ENCODE results near the gene PRSS57. TPM values are rescaled to one million over a fixed set of nuclear protein-coding genes. Genes with fewer than 3 reads are reported as not detected.

The PRSS57 gene
- total RNA-seq, 6 experiments from 2014 or later, result 0.20 TPM; not detected in 5

- ATAC-seq, result peak; percentile 11 to 51 (median 41)
- H3K27ac ChIP-seq, result no peak overlapping the region
- intact Hi-C loops (cut with DNase I), result loop anchor here in 1 of 2 donors (10.0 kb wide), 1 partner anchor 145 kb away; no protein-coding TSS in a partner anchor
Observed at GRCh38 chr19:739998-740715, 44.9 kb upstream of the PRSS57 start.

GRCh38 chr19:738509-739128, 43.4 kb upstream of the PRSS57 start:
- no peak overlapping the region for H3K4me3 ChIP-seq
- intact Hi-C loops (cut with DNase I), result loop anchor here in 1 of 2 donors (10.0 kb wide), 1 partner anchor 144 kb away; no protein-coding TSS in a partner anchor
- peak; percentile 7 to 49 (median 14) for ATAC-seq

More at GRCh38 chr19:739998-740715, 44.9 kb upstream of the PRSS57 start:
- H3K27me3 ChIP-seq, result no peaks in the 10 kb centered on the region
- 39% methylated on average over 6 of the region's 36 CpGs for WGBS (ENCODE audit: insufficient coverage, low coverage, low lambda C conversion rate, missing lambda C conversion rate)
- no peak for TF ChIP-seq POLR2A (IDR thresholded peaks at IDR 0.05)
- TF ChIP-seq, protein P1, sequence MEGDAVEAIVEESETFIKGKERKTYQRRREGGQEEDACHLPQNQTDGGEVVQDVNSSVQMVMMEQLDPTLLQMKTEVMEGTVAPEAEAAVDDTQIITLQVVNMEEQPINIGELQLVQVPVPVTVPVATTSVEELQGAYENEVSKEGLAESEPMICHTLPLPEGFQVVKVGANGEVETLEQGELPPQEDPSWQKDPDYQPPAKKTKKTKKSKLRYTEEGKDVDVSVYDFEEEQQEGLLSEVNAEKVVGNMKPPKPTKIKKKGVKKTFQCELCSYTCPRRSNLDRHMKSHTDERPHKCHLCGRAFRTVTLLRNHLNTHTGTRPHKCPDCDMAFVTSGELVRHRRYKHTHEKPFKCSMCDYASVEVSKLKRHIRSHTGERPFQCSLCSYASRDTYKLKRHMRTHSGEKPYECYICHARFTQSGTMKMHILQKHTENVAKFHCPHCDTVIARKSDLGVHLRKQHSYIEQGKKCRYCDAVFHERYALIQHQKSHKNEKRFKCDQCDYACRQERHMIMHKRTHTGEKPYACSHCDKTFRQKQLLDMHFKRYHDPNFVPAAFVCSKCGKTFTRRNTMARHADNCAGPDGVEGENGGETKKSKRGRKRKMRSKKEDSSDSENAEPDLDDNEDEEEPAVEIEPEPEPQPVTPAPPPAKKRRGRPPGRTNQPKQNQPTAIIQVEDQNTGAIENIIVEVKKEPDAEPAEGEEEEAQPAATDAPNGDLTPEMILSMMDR (IDR thresholded peaks at IDR 0.05), result no peak
- H3K4me3 ChIP-seq, result no peak overlapping the region
- DNase-seq, result peak in 1 of 3 donors; percentile 49
- no peaks in the 10 kb centered on the region for H3K36me3 ChIP-seq
- no peaks in the 10 kb centered on the region for H3K9me3 ChIP-seq
- peaks cover 0 to 4% (median 0%) of the 10 kb centered on the region in 4 donors for H3K4me1 ChIP-seq

GRCh38 chr19:737591-738093, 42.4 kb upstream of the PRSS57 start:
- H3K27me3 ChIP-seq, result no peaks in the 10 kb centered on the region
- DNase-seq (no peak), ATAC-seq (peak; percentile 40 to 54 (median 42))
- peaks cover 0 to 4% (median 0%) of the 10 kb centered on the region in 4 donors for H3K4me1 ChIP-seq
- H3K36me3 ChIP-seq, result no peaks in the 10 kb centered on the region
- TF ChIP-seq, protein P1 (IDR thresholded peaks at IDR 0.05), result peak; percentile 32 to 40 (median 38)
- TF ChIP-seq POLR2A (IDR thresholded peaks at IDR 0.05), result no peak
- 51% methylated on average over 19 of the region's 22 CpGs for WGBS (ENCODE audit: insufficient coverage, low coverage, low lambda C conversion rate, missing lambda C conversion rate)
- no peaks in the 10 kb centered on the region for H3K9me3 ChIP-seq
- H3K27ac ChIP-seq, result no peak overlapping the region
- intact Hi-C loops (cut with DNase I), result loop anchor here in 1 of 2 donors (10.0 kb wide), 1 partner anchor 143 kb away; no protein-coding TSS in a partner anchor
- no peak overlapping the region for H3K4me3 ChIP-seq

More at GRCh38 chr19:738509-739128, 43.4 kb upstream of the PRSS57 start:
- DNase-seq, result no peak
- no peaks in the 10 kb centered on the region for H3K27me3 ChIP-seq
- H3K27ac ChIP-seq, result no peak overlapping the region
- 31% methylated on average over 2 of the region's 23 CpGs for WGBS (ENCODE audit: insufficient coverage, low coverage, low lambda C conversion rate, missing lambda C conversion rate)
- no peak for TF ChIP-seq POLR2A (IDR thresholded peaks at IDR 0.05)
- TF ChIP-seq, protein P1 (IDR thresholded peaks at IDR 0.05), result no peak
- no peaks in the 10 kb centered on the region for H3K9me3 ChIP-seq
- no peaks in the 10 kb centered on the region for H3K36me3 ChIP-seq
- peaks cover 0 to 4% (median 0%) of the 10 kb centered on the region in 4 donors for H3K4me1 ChIP-seq

DNA sequence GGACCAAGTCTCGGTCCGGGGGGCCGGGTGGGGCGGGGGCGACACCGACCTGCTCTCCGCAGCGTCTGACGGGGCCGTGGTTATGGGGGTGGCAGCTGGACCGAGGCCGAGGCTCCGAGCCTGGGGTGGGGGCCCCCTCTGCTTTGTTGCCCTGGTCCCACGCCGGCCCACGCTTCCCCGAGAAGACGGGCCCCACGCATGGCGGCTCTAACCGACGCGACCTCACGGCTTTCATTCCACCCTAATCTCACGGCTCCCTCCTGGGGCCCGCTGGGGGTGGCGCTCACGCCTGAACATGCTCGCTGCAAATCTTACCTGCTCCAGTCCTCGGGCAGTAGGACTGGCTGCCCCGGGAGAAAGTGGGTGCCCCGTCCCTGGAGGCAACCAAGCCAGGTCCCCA, 40.9 kb upstream of the PRSS57 start:
- no peak overlapping the region for H3K27ac ChIP-seq
- 90% methylated on average over 8 of the region's 32 CpGs for WGBS (ENCODE audit: insufficient coverage, low coverage, low lambda C conversion rate, missing lambda C conversion rate)
- H3K9me3 ChIP-seq, result no peaks in the 10 kb centered on the region
- intact Hi-C loops (cut with DNase I), result loop anchor here in 1 of 2 donors (10.0 kb wide), 1 partner anchor 141 kb away; no protein-coding TSS in a partner anchor
- H3K4me1 ChIP-seq, result peaks cover 0 to 4% (median 0%) of the 10 kb centered on the region in 4 donors
- H3K4me3 ChIP-seq, result no peak overlapping the region
- ATAC-seq, result no peak
- no peaks in the 10 kb centered on the region for H3K27me3 ChIP-seq
- H3K36me3 ChIP-seq, result no peaks in the 10 kb centered on the region
- no peak for TF ChIP-seq POLR2A (IDR thresholded peaks at IDR 0.05)
- TF ChIP-seq, protein P1 (IDR thresholded peaks at IDR 0.05), result no peak
- DNase-seq, result no peak
